NCI-H1930 (cell line): ENCODE data around the gene RNF34.
A peak's percentile ranks its signal among the peaks of the same experiment; 100 is the strongest.

Experiments
- DNase-seq, 2 experiments: peaks; one replicate each; lab custom pipeline; 2025; lab: John Stamatoyannopoulos, UW

RNF34 gene

DNA sequence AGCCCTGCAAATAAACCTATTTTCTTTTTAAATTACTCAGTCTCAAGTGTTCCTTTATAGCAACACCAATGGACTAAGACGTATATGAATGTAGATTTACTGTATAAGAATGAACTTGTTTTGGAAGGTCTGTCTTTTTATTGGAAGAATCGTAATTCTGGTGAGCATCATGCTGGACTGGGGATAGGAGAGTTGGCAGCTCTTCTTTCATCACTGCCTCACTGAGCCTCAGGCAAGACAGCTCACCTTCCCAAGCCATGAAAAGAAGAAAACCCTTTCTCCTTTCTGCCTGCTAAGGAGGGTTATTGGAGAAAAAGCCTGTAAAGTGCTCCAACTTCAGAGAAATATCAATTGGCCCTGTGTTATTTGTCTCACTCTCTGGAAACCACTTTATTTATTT lies 9.1 kb upstream of the RNF34 start:
- DNase-seq = no peak

DNA sequence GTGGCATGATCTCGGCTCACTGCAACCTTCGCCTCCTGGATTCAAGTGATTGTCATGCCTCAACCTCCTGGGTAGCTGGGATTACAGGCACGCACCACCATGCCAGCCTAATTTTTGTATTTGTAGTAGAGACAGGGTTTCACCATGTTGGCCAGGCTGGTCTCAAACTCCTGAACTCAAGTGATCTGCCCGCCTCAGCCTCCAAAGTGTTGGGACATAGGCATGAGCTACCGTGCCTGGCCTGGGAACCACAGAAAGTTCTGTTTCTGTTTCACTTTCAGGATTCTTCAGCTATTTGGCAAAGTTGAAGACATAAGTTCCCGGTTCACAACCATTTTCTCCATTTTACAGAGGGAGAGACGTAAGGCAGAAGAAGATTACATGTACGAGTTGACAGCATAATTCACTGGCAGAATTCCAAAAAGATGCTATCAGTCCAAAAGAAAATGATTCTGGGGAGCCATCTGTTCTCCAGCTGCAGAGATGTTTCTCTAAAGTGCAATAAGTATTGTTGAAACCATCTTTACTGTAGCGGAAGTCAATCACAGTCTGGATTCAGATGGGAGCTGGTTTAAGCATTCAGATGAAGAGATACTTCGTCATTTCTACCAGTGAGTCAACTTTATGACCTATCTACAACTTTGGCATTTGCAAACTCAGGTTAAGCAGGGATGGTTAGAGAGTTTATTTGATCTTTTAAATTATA lies 8.1 kb upstream of the RNF34 start:
- DNase-seq = no peak

DNA sequence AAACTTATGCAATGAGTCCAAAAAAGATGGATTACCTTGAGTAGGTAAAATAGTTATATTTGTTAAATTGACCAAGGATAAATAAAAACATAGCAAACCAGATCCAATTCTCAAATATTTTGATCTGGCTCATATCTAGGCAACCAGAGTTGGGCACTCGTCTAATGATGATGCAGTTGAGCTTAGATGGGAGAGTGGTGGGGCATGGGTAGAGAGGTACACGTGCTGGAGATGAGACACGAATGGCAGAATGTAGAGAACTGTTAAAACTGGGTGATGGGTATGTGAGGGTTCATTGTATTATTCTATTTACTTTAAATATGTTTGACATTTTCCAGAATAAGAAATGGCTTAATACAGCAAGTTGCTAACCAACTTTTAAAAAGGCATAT lies 7.6 kb upstream of the RNF34 start:
- DNase-seq = no peak

DNA sequence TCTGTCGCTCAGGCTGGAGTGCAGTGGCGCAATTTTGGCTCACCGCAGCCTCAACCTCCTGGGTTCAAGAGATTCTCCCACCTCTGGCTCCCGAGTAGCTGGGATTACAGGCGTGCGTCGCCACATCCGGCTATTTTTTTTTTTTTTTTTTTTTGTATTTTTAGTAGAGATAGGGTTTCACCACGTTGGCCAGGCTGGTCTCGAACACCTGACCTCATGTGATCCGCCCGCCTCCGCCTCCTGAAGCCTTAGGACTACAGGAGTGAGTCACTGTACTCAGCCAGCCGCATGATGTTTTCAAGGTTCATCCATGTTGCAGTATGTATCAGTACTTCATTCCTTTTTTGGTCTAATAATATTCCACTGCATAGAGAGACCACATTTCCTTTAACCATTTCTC lies 2.4 kb upstream of the RNF34 start:
- no peak for DNase-seq

DNA sequence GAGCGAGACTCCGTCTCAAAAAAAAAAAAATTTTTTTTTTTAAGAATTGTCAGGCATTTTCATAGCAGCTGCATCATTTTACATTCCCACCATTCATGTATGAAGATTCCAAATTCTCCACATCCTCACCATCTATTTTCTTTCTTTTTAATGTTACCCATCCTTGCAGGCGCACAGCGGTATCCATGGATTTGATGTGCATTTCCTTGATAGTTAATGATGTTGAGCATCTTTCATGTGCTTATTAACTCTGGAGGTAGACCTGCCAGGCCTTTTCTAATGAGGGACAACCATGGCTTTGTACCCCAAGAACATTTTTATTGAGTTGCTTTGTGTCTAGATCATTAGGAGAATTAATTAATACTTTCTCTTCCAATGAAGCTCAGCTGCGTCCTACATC lies 1.6 kb upstream of the RNF34 start:
- DNase-seq = no peak

DNA sequence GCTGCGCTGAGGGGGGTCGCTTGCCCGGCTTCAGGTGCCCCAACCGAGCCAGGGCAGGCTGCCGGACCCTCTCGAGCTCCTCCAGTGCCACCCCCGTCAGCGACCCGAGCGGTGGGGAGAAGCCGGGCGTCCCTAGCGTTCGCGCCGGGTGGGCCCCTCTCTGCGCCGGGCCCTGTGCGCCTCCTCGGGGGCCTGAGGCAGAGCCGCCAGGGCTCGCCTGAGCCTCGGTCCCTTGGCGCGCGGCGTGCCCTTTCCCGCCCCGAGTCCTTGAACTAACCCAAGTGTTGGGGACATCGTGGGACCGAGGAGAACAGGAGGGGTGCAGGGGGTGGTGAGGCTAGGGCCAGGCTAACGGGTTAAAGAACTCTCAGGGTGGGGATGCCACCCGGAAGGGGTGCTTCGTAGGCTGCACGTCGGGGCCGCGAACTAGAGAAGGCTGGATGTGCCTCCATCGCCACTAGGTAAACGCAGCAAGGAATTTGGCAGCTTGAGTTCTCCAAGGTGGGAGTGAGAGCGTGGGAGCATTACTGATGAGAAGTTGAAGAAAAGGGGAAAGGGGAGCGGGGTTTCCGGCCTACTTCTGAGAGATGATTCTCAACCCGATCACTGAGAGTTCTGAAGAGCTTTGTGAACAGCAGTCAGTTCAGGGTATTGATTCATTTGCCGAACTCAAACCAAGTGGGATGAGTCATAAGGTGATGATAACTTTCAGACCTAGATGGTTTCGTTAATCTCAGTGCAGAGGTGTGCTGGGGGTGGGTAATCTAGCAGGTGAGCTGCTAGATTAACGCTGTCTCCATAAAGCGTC lies 618 bp downstream of the RNF34 start:
- DNase-seq = peak in 1 of 2 experiments; percentile 21

DNA sequence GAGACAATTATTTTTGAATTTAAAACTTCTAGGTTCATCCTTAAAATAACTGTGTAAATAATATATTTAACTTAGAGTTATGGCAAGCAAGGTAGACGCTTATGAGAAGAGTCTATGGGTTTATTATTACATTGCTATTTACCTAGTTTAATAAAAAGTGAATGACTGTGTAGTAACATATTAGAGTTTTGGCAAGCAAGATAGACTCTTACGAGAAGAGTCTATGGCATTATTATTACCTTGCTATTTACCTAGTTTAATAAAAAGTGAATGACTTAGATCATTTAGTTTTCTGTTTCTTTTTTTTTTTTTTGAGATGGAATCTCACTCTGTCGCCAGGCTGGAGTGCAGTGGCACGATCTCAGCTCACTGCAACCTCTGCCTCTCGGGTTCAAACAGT lies 3.8 kb downstream of the RNF34 start:
- no peak for DNase-seq

DNA sequence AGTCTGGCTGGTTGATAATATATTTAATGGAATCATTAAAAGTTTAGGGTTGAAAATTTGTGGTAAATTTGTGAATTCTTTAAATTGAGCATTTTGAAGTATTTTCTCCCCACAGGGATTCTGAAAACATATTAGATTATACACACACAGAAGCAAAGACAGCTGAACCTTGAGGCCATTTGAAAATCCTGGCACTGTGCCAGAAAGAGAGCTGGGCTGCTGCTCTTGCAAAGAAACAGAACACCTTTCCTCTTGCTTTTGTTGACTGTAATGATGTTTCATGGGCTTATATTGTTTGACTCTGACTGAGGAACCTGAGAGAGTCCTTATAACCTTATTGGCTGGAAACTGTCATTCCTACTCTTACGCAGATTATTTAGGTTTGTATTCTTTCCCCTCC lies 4.8 kb downstream of the RNF34 start:
- DNase-seq = no peak

DNA sequence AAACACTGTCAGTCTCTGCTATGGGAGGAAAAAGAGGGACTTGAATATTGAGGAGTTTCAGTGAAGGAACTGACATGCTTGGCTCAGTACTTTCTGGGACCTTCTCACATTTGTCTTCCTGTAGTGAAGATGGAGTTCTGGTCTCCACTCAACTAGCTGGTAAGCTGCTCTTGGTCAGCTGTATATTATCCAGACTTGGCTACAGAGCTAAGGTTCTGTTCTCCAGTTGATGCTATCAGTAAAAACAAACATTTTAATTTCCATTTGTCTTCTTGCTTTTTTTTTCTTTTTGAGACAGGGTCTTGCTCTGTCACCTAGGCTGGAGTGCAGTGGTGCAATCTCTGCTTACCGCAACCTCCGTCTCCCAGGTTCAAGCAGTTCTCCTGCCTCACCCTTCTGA lies 5.3 kb downstream of the RNF34 start:
- no peak for DNase-seq

DNA sequence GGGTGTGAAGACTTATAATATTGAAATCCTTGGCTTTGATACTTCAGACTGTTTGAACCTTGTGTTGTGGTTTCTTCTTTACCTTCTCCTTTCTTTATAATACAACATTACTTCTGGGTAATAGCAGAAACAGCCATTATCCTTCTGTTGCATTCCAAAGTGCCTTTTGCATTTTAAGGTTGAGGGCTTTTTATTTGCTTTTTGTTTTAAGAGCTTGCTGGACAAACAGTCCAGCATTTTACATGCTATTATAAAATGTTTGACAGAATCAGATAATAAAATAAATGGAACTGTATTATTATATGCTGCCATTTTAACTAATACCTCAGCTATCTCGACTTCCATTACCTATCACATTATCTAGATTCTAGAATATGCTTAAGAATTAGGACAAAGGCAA lies 14.0 kb downstream of the RNF34 start:
- DNase-seq = no peak

DNA sequence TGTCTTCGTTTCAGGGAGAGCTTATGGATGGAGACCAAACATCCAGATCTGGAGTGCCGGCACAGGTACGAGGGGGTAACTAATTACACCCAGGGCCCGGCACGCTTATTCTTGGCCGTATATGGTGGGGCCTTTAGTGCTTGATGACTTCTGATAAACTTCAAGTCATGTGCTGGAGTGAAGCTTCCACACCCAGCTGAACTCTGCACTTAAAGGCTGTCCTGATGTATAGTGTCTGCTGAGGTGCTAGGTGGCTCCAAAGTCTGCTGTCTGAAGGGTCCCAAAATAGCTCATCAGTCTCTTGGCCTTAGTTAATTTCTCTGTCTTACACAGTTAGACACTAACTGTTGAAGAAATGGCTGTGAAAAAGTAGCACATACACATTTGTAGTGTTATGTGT lies 17.9 kb downstream of the RNF34 start:
- no peak for DNase-seq

DNA sequence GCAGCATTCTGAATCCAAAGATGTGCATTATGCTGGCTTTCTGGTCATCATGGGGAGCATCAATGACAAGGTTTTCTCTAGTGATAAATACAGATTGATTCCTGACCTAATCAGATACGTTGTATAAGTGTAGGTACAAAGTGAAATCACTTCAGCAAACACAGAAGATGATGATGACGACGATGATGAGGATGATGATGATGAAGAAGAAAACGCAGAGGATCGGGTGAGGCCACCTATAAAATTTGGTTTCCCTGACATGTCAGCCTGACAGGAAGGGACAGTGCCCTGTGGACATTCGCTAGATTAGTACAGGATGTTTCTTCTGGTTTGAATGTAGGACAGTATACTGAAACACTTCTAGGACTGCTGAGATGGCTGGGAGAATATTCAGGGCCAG lies 20.2 kb downstream of the RNF34 start:
- no peak for DNase-seq

DNA sequence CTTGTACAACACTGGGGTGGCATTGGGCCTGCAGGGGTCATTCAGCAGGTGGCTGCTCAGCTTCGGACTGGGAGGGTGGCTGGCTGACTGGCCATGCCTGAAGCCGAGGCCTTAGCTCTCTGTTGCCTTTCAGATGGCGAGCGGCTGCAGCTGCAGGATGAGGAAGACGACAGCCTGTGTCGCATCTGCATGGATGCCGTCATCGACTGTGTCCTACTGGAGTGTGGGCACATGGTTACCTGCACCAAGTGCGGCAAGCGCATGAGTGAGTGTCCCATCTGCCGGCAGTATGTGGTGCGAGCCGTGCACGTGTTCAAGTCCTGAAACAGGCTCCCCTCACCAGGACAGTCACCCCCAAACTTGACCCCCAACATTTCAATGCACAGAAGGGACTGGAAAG lies 23.3 kb downstream of the RNF34 start:
- no peak for DNase-seq

DNA sequence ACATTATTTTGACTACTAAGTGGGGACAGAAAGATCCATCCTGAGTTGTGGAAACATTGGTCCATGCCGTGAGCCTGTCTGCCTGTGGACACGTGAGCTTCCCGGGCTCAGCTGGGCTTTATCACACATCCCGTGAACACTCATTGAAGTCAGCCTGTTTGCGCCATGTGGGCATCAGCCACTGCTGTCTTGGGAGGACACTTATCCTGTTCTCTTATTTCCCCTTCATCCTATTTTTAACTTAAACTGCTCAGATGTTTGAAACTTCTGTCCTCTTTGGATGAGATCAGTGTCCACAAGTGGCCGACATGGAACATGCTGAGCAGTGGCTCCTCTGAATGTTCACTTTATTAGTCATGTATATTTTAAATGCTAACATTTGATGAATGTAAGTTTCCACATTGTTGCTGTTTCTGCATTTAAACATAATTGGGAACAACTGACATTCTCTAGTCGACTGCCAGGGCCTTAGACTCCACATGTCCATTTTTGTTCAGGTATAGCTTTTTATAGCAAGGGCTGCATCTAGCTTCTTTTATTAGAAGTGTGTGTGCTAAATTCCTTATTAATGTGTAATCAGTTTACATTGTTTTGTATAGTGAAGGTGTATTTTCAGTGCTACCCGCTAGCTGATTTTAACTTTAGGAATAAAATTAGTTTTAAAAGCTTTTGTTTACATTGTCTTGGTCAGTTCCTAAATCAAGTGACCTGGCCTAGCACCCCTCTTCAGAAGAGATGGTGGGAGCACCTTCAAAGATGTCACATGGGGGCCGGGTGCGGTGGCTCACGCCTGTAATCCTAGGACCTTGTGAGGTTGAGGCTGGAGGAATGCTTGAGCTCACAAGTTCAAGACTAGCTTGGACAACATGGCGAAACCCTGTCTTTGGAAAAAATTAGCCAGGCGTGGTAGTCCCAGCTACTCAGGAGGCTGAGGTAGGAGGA lies 24.0 kb downstream of the RNF34 start:
- DNase-seq = no peak

DNA sequence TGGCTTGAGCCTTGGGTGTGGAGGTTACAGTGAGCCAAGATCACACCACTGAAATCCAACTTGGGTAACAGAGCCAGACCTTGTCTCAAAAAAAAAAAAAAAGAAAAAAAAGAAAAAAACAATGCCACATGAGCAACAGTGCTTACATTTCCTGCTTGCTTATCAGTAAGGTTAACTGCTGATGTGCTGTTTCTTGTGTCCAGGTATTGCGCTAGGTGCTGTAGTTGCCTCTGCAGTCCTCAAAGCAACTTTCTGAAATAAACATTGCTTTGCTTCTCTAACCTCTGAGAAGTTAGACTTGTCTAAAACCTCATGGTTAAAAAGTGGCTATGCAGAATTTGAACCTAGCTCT lies 24.7 kb downstream of the RNF34 start:
- no peak for DNase-seq

DNA sequence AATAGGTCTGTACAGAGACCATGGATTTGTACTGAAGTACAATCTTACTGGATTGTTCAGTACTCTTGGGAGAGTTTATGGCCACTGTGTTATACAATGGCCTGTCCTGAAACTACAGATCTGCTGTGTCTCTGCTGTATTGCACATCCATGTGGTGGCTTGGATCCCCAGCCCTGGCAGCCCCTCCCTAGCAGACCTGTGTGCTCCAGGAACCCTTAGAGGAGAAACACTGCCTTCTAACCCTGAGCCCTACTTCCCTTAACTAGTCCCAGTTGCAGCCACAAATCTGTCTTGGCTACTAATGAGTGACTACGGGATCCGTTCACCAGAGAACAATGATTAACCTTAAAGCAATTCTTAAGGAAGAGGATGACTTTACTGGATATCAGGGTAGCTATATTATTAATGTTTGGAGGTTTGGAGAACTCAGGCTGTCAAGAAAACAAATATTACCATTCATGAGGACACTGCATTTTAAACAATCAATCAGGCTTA lies 27.7 kb downstream of the RNF34 start:
- DNase-seq = no peak

DNA sequence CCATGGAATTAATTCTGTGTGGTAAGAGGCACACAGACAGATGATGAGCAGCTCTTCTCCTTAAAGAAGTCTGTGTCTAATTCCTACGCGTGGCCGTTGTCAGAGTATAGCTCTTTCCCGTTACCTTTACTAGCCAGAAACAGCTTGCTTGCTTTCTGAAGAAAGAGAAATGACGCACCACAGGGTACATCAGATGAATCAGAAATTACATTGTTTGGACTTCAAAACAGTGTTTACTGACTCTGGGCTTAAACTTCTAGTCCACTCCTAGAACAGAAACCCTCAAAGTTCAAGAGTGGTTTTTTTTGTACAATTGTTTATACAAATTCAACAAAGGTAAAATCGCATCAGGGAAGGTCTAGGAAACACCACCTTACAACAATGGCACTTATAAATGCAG lies 29.0 kb downstream of the RNF34 start:
- DNase-seq = no peak

DNA sequence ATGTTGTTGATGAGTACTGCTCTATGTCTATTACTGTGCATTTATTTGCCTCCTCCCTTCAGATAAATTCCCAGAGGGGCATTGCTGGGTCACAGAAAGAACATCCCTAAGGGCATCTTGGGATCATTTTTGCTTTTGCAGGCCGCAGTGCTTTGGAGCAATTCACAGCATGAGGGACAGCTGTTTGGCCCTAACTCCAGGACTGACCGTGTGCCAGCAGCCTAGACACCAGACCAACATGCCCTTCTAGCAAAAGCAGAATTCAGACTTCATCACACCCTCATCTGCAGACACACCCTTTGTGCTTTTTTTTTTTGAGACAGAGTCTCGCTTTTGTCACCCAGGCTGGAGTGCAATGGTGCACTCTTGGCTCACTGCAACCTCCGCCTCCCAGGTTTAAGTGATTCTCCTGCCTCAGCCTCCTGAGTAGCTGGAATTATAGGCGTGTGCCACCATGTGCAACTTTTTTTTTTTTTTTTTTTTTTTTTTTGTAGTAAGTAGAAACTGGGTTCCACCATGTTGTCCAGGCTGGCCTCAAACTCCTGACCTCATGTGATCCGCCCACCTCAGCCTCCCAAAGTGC lies 31.0 kb downstream of the RNF34 start:
- DNase-seq = no peak

DNA sequence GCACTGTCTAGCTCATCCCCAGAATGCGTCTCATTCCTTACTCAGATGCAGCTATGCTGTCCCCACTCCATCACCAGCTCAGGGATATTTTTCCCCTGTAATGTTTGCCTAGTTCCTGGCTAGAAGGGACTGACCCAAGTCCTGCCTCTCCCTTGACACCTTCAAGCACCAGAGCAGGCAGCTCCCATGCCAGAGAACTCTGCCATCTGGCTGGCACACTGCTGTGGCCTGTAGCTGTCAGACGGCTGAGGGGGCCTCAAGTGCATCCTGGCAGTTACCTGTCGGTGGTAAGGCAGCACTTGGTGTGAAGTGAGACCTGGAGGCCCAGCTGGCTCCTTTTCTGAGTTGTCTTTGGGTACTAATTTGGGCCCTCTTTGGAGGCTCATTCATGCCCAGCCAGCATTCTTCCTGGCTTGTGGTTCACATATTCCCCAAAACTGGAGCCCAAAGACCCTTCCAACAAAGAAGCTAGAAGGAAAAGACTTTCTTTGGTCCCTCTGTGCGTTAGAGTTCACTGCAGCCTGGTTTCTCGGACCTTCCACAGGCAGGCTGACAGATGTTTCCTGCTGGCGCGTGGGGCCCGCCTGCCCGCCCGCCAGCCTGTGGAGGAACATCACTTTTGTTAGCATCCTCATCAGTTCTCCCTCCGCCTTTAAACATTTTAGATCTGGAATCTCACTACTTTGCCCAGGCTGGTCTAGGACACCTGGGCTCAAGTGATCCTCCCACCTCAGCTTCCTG lies 33.0 kb downstream of the RNF34 start:
- no peak for DNase-seq

DNA sequence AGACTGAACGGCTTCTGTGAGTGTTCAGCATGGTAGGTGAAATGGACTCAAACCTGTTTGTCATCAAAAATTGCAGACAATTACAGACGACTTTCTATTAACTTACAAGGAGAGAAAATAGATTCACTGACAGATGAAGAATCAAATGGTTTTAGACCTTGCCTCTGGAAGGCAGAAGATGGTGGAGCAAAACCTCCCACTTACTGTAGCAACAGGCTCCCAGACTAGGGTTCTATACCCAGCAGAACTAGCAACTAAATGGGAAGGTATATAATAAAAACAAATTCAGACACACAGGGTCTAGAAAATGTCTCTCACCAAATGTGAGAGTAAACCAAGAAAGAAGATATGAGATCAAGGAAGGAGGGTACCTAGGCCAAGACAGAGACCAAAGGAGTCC lies 36.8 kb downstream of the RNF34 start:
- DNase-seq = no peak

DNA sequence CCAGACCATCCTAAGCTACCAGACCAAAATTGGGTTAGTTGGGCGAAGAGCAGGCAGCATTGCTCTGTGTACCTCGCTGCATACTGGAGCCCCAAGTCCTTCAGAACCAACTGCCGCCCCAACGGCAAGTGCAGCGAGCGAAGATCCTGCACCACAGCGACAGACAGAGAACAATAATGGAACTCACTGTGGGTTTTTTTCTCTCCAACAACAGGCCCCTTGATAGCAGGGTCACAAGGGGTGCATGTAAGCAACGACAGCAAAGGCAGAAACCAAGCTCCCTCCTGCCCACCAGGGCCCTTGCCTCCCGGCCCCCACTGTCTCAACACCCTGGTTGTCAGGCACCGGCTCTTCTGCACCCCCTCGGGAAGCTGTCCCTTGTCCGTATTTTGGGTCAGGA lies 39.0 kb downstream of the RNF34 start:
- DNase-seq = no peak

DNA sequence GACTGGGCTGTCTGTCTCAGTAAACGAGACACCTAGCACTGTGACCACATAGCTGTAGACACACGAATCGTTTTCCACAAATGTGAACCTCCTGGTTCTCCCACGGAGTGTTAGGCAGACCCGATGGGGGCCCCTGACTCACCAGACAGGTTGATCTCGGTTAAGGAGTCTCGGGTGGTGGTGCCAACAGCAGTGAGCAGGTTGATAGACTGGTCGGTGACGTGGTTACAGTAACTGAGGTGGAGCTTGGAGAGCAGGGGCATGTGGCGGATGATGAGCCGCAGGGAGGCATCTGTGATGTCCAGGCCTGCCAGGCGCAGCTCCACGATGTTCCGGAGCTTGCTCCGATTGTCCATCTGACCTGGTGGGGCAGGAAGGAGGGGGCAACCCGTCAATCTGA lies 39.8 kb downstream of the RNF34 start:
- DNase-seq = no peak
